ENCODE results near the gene FGF14. TPM values are rescaled to one million over a fixed set of nuclear protein-coding genes. Genes with fewer than 3 reads are reported as not detected.

Gene FGF14
- total RNA-seq, 2 experiments from 2014 or later = not detected

- no peak overlapping the region for H3K4me3 Mint-ChIP-seq
- H3K36me3 Mint-ChIP-seq (ENCODE audit: low read depth) = no peaks in the 10 kb centered on the region
- no peaks in the 10 kb centered on the region for H3K4me1 Mint-ChIP-seq
- ChIA-PET POLR2A (no interaction called here), CTCF (no interaction called here)
- H3K27ac Mint-ChIP-seq = no peak overlapping the region
- no peak for DNase-seq
- H3K27me3 Mint-ChIP-seq = no peaks in the 10 kb centered on the region
- H3K9me3 Mint-ChIP-seq = no peaks in the 10 kb centered on the region
Observed at GRCh38 chr13:101795025-101795424, 606.8 kb downstream of the FGF14 start.

- Mint-ChIP-seq H3K27ac (no peak overlapping the region), H3K9me3 (no peaks in the 10 kb centered on the region), H3K27me3 (peaks cover 2% of the 10 kb centered on the region), H3K4me1 (no peaks in the 10 kb centered on the region), H3K36me3 (ENCODE audit: low read depth) (no peaks in the 10 kb centered on the region), H3K4me3 (no peak overlapping the region)
- no peak for DNase-seq
- POLR2A ChIA-PET = no interaction called here
- CTCF ChIA-PET = no interaction called here
Observed at GRCh38 chr13:101792189-101792588, 609.7 kb downstream of the FGF14 start.

GRCh38 chr13:101785858-101786257, 616.0 kb downstream of the FGF14 start:
- no peaks in the 10 kb centered on the region for H3K9me3 Mint-ChIP-seq
- peaks cover 16% of the 10 kb centered on the region for H3K27me3 Mint-ChIP-seq
- ChIA-PET CTCF (no interaction called here), POLR2A (no interaction called here)
- H3K4me1 Mint-ChIP-seq = no peaks in the 10 kb centered on the region
- H3K27ac Mint-ChIP-seq = no peak overlapping the region
- no peak overlapping the region for H3K4me3 Mint-ChIP-seq
- H3K36me3 Mint-ChIP-seq (ENCODE audit: low read depth) = no peaks in the 10 kb centered on the region
- DNase-seq = no peak

- no peaks in the 10 kb centered on the region for H3K4me1 Mint-ChIP-seq
- no peak overlapping the region for H3K27ac Mint-ChIP-seq
- DNase-seq = no peak
- H3K27me3 Mint-ChIP-seq = peaks cover 16% of the 10 kb centered on the region
- POLR2A ChIA-PET = no interaction called here
- no peaks in the 10 kb centered on the region for H3K9me3 Mint-ChIP-seq
- no peak overlapping the region for H3K4me3 Mint-ChIP-seq
- no peaks in the 10 kb centered on the region for H3K36me3 Mint-ChIP-seq (ENCODE audit: low read depth)
- CTCF ChIA-PET = no interaction called here
Observed at GRCh38 chr13:101784313-101784712, 617.5 kb downstream of the FGF14 start.

- no peaks in the 10 kb centered on the region for H3K4me1 Mint-ChIP-seq
- DNase-seq = no peak
- no peaks in the 10 kb centered on the region for H3K9me3 Mint-ChIP-seq
- no peak overlapping the region for H3K27ac Mint-ChIP-seq
- no peaks in the 10 kb centered on the region for H3K36me3 Mint-ChIP-seq (ENCODE audit: low read depth)
- H3K4me3 Mint-ChIP-seq = no peak overlapping the region
- CTCF ChIA-PET = no interaction called here
- peaks cover 14% of the 10 kb centered on the region for H3K27me3 Mint-ChIP-seq
- POLR2A ChIA-PET = no interaction called here
Observed at GRCh38 chr13:101783554-101783953, 618.3 kb downstream of the FGF14 start.

- ChIA-PET CTCF (no interaction called here), POLR2A (no interaction called here)
- peaks cover 3% of the 10 kb centered on the region for H3K27me3 Mint-ChIP-seq
Observed at GRCh38 chr13:101780211-101780610, 621.6 kb downstream of the FGF14 start.

GRCh38 chr13:101779147-101779546, 622.7 kb downstream of the FGF14 start:
- POLR2A ChIA-PET = no interaction called here
- H3K27ac Mint-ChIP-seq = no peak overlapping the region
- H3K36me3 Mint-ChIP-seq (ENCODE audit: low read depth) = no peaks in the 10 kb centered on the region
- no peak for DNase-seq
- H3K9me3 Mint-ChIP-seq = no peaks in the 10 kb centered on the region
- CTCF ChIA-PET = no interaction called here
- H3K4me1 Mint-ChIP-seq = no peaks in the 10 kb centered on the region
- peaks cover 3% of the 10 kb centered on the region for H3K27me3 Mint-ChIP-seq
- no peak overlapping the region for H3K4me3 Mint-ChIP-seq

More at GRCh38 chr13:101780211-101780610, 621.6 kb downstream of the FGF14 start:
- Mint-ChIP-seq H3K4me1 (no peaks in the 10 kb centered on the region), H3K4me3 (no peak overlapping the region), H3K36me3 (ENCODE audit: low read depth) (no peaks in the 10 kb centered on the region), H3K9me3 (no peaks in the 10 kb centered on the region), H3K27ac (no peak overlapping the region)
- no peak for DNase-seq

GRCh38 chr13:101775267-101775666, 626.6 kb downstream of the FGF14 start:
- Mint-ChIP-seq H3K36me3 (ENCODE audit: low read depth) (no peaks in the 10 kb centered on the region), H3K27ac (no peak overlapping the region), H3K4me3 (no peak overlapping the region), H3K27me3 (no peaks in the 10 kb centered on the region), H3K4me1 (no peaks in the 10 kb centered on the region), H3K9me3 (no peaks in the 10 kb centered on the region)
- CTCF ChIA-PET = interaction anchor here (0.6 kb wide), 1 partner anchor 1070 kb away, joined by 3 read pairs; no protein-coding TSS in a partner anchor
- POLR2A ChIA-PET = no interaction called here
- no peak for DNase-seq

GRCh38 chr13:101774393-101774792, 627.5 kb downstream of the FGF14 start:
- Mint-ChIP-seq H3K9me3 (no peaks in the 10 kb centered on the region), H3K27ac (no peak overlapping the region), H3K4me3 (no peak overlapping the region), H3K27me3 (no peaks in the 10 kb centered on the region), H3K36me3 (ENCODE audit: low read depth) (no peaks in the 10 kb centered on the region), H3K4me1 (no peaks in the 10 kb centered on the region)
- DNase-seq = no peak
- POLR2A ChIA-PET = no interaction called here
- CTCF ChIA-PET = no interaction called here

GRCh38 chr13:101773062-101773461, 628.8 kb downstream of the FGF14 start:
- no peaks in the 10 kb centered on the region for H3K4me1 Mint-ChIP-seq
- no peak overlapping the region for H3K27ac Mint-ChIP-seq
- H3K4me3 Mint-ChIP-seq = no peak overlapping the region
- H3K36me3 Mint-ChIP-seq (ENCODE audit: low read depth) = no peaks in the 10 kb centered on the region
- CTCF ChIA-PET = no interaction called here
- H3K27me3 Mint-ChIP-seq = peaks cover 3% of the 10 kb centered on the region
- no peak for DNase-seq
- no peaks in the 10 kb centered on the region for H3K9me3 Mint-ChIP-seq
- POLR2A ChIA-PET = no interaction called here

GRCh38 chr13:101767131-101767530, 634.7 kb downstream of the FGF14 start:
- POLR2A ChIA-PET = no interaction called here
- no peaks in the 10 kb centered on the region for H3K9me3 Mint-ChIP-seq
- H3K27ac Mint-ChIP-seq = no peak overlapping the region
- no peaks in the 10 kb centered on the region for H3K4me1 Mint-ChIP-seq
- CTCF ChIA-PET = interaction anchor here (1.7 kb wide), 1 partner anchor 253 kb away, joined by 4 read pairs; no protein-coding TSS in a partner anchor
- H3K4me3 Mint-ChIP-seq = no peak overlapping the region
- no peak for DNase-seq
- no peaks in the 10 kb centered on the region for H3K36me3 Mint-ChIP-seq (ENCODE audit: low read depth)
- peaks cover 3% of the 10 kb centered on the region for H3K27me3 Mint-ChIP-seq

GRCh38 chr13:101763191-101763590, 638.7 kb downstream of the FGF14 start:
- no peak overlapping the region for H3K4me3 Mint-ChIP-seq
- CTCF ChIA-PET = no interaction called here
- POLR2A ChIA-PET = no interaction called here
- H3K4me1 Mint-ChIP-seq = no peaks in the 10 kb centered on the region
- no peaks in the 10 kb centered on the region for H3K36me3 Mint-ChIP-seq (ENCODE audit: low read depth)
- H3K27ac Mint-ChIP-seq = no peak overlapping the region
- H3K27me3 Mint-ChIP-seq = peaks cover 9% of the 10 kb centered on the region
- no peak for DNase-seq
- H3K9me3 Mint-ChIP-seq = no peaks in the 10 kb centered on the region

GRCh38 chr13:101757446-101758039, 644.3 kb downstream of the FGF14 start:
- H3K4me3 Mint-ChIP-seq = no peak overlapping the region
- H3K27me3 Mint-ChIP-seq = peaks cover 9% of the 10 kb centered on the region
- ChIA-PET CTCF (interaction anchor here (1.0 to 2.9 kb wide), 3 partner anchors 242 to 799 kb away, joined by 3 to 17 read pairs (median 16); no protein-coding TSS in a partner anchor), POLR2A (no interaction called here)
- DNase-seq = no peak
- no peaks in the 10 kb centered on the region for H3K36me3 Mint-ChIP-seq (ENCODE audit: low read depth)
- no peak overlapping the region for H3K27ac Mint-ChIP-seq
- H3K9me3 Mint-ChIP-seq = no peaks in the 10 kb centered on the region
- H3K4me1 Mint-ChIP-seq = no peaks in the 10 kb centered on the region

GRCh38 chr13:101755228-101755887, 646.5 kb downstream of the FGF14 start:
- Mint-ChIP-seq H3K36me3 (ENCODE audit: low read depth) (no peaks in the 10 kb centered on the region), H3K4me3 (no peak overlapping the region), H3K9me3 (no peaks in the 10 kb centered on the region), H3K27ac (no peak overlapping the region), H3K4me1 (no peaks in the 10 kb centered on the region), H3K27me3 (peaks cover 9% of the 10 kb centered on the region)
- no peak for DNase-seq
- ChIA-PET POLR2A (no interaction called here), CTCF (no interaction called here)

All from activated CD4-positive, alpha-beta memory T cell treated with anti-CD3 and anti-CD28 coated beads, Interleukin-2, amount 10 ng/mL, durations not matched to agents 7 days and 5 days (primary cell).